Ovary (tissue), 3 donors: ENCODE results near the gene BCAS4.

ENCODE experiments used
- POLR2A ChIP-seq: fragments of 450-650 bp; IDR thresholded peaks from one replicate; pipeline ENCODE4 v1.6.1; 2017; ENCODE audit warnings: antibody characterized with exemption, mild to moderate bottlenecking, moderate library complexity
- TF ChIP-seq, protein P1 (sequence below), 3 donors: fragments of 450-650 bp in 2 of 3; fragments of 200-600 bp in 1 of 3; IDR thresholded peaks; one replicate each; pipeline versions ENCODE4 v1.5.1 to v1.8.0; 2016 to 2022; ENCODE audit warnings: antibody characterized with exemption in 3 of 3, mild to moderate bottlenecking in 1 of 3
- donor health status: DM: no; HTN: no; CAD: no.

- TF ChIP-seq, protein P1, sequence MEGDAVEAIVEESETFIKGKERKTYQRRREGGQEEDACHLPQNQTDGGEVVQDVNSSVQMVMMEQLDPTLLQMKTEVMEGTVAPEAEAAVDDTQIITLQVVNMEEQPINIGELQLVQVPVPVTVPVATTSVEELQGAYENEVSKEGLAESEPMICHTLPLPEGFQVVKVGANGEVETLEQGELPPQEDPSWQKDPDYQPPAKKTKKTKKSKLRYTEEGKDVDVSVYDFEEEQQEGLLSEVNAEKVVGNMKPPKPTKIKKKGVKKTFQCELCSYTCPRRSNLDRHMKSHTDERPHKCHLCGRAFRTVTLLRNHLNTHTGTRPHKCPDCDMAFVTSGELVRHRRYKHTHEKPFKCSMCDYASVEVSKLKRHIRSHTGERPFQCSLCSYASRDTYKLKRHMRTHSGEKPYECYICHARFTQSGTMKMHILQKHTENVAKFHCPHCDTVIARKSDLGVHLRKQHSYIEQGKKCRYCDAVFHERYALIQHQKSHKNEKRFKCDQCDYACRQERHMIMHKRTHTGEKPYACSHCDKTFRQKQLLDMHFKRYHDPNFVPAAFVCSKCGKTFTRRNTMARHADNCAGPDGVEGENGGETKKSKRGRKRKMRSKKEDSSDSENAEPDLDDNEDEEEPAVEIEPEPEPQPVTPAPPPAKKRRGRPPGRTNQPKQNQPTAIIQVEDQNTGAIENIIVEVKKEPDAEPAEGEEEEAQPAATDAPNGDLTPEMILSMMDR (IDR thresholded peaks at IDR 0.05) = no peak
- TF ChIP-seq POLR2A = no peak
Observed at GRCh38 chr20:50858525-50858924, 63.7 kb downstream of the BCAS4 start.
